HepG2 (cell line): ENCODE data around the gene ANKZF1. TPM values are rescaled to one million over a fixed set of nuclear protein-coding genes. Genes with fewer than 3 reads are reported as not detected.

Source experiments
- CEBPZ ChIP-seq: IDR thresholded peaks from 2 replicates; pipeline ENCODE4 v1.6.1; 2012; ENCODE audit warnings: low read length, improper control_type of control experiment
- LBX2 ChIP-seq: sonication (generic); formaldehyde crosslinking; IDR thresholded peaks from 2 replicates; pipeline ENCODE4 v1.5.0; 2020; ENCODE audit warnings: missing genetic modification reagents, mild to moderate bottlenecking, borderline replicate concordance
- MNT ChIP-seq: fragments of 450-650 bp; IDR thresholded peaks from 2 replicates; pipeline ENCODE4 v1.6.1; 2016
- NCOR1 ChIP-seq: fragments of 200-600 bp; sonication (generic); IDR thresholded peaks from 2 replicates; pipeline ENCODE4 v1.7.0; 2017; ENCODE audit warnings: antibody characterized with exemption, low read length, borderline replicate concordance
- SOX6 ChIP-seq, 2 experiments: fragments of 450-650 bp in 1 of 2; sonication (generic) in 1 of 2; formaldehyde crosslinking in 1 of 2; IDR thresholded peaks; 2 replicates each; pipeline versions ENCODE4 v1.4.0 to v1.6.1; 2017 to 2020; ENCODE audit warnings: antibody characterized with exemption in 1 of 2, mild to moderate bottlenecking in 1 of 2, missing genetic modification reagents in 1 of 2
- THAP7 ChIP-seq: sonication (generic); formaldehyde crosslinking; IDR thresholded peaks from 2 replicates; pipeline ENCODE4 v1.8.1; 2023; ENCODE audit warnings: mild to moderate bottlenecking, missing genetic modification reagents
- TP53 ChIP-seq: sonication (generic); formaldehyde crosslinking; conservative IDR thresholded peaks from 2 replicates; pipeline ENCODE4 v1.4.0; 2020; ENCODE audit warnings: missing genetic modification reagents
- UBTF ChIP-seq: sonication (generic); formaldehyde crosslinking; IDR thresholded peaks from 2 replicates; pipeline ENCODE4 v1.4.0; 2020; ENCODE audit warnings: mild to moderate bottlenecking, missing genetic modification reagents
- YY1 ChIP-seq: IDR thresholded peaks from 2 replicates; pipeline ENCODE4 v1.6.1; 2011; ENCODE audit warnings: low read length, low read depth, moderate library complexity, mild to moderate bottlenecking; ENCODE audit not compliant: insufficient read depth, insufficient replicate concordance
- ZNF687 ChIP-seq: sonication (generic); formaldehyde crosslinking; IDR thresholded peaks from 2 replicates; pipeline ENCODE4 v1.5.1; 2020; ENCODE audit warnings: mild to moderate bottlenecking, missing genetic modification reagents, moderate library complexity
- ZNF770 ChIP-seq: sonication (generic); formaldehyde crosslinking; IDR thresholded peaks from 2 replicates; pipeline ENCODE4 v1.5.0; 2020; ENCODE audit warnings: mild to moderate bottlenecking, missing genetic modification reagents
- polyA plus RNA-seq, 8 experiments: library from polyadenylated mRNA; depleted of rRNA in 3 of 8; stranded (reverse) in 7 of 8; unstranded in 1 of 8; fragments of >200 nt; fragmentation: Illumina TruSeq in 4 of 8; extraction: Trizol in 4 of 8; gene quantifications; 2 replicates each; pipeline versions ENCODE4 v1.2.1 to v1.2.3, GENCODE V29; 2011 to 2016; ENCODE audit warnings: low read depth in 4 of 8, missing spikeins in 1 of 8, mixed read lengths in 1 of 8; ENCODE audit not compliant: insufficient read depth in 1 of 8
- total RNA-seq, 5 experiments: library from RNA; depleted of rRNA; stranded (reverse); fragments of >200 nt; fragmentation: Illumina TruSeq; extraction: Trizol; gene quantifications; 2 replicates each; pipeline ENCODE4 v1.2.3, GENCODE V29; 2016; ENCODE audit warnings: low read depth in 1 of 5

Gene ANKZF1
- total and polyA plus RNA-seq, 2 of the 13 experiments (the other 11 are each of a cell fraction or from before 2014, with no cell fraction given) = 25.3 to 128 TPM

GRCh38 chr2:219206328-219207133 is 23.1 kb upstream of the ANKZF1 start, which contains the start of gene ZFAND2B (continued):
- TF ChIP-seq ZNF687 (CRISPR knock-in tag) = peak; percentile 93
- peak; percentile 78 for TF ChIP-seq UBTF (CRISPR knock-in tag)
- TF ChIP-seq THAP7 (CRISPR knock-in tag) = peak; percentile 87; the same call in 1 of the 2 replicates
- no peak for TF ChIP-seq TP53 (CRISPR knock-in tag)
- TF ChIP-seq YY1 = peak; percentile 67
- peak; percentile 31; the same call in 1 of the 2 replicates for TF ChIP-seq LBX2 (CRISPR knock-in tag)
- TF ChIP-seq NCOR1 = peak; percentile 94
- no peak for TF ChIP-seq CEBPZ
- no peak for TF ChIP-seq ZNF770 (CRISPR knock-in tag)
- TF ChIP-seq SOX6 (IDR thresholded peaks at IDR 0.05) = no peak
- TF ChIP-seq SOX6 (CRISPR knock-in tag; IDR thresholded peaks at IDR 0.05) = peak; percentile 64
- no peak for TF ChIP-seq MNT
